ENCODE measurements around the gene ADNP2. TPM values are rescaled to one million over a fixed set of nuclear protein-coding genes. Genes with fewer than 3 reads are reported as not detected.

Gene ADNP2
- total and polyA plus RNA-seq, 2 of the 13 experiments (the other 11 are each of a cell fraction or from before 2014, with no cell fraction given) = 10.8 to 25.5 TPM

- BruUV-seq (replicated peaks) = no TSS peak
- H3K27me3 ChIP-seq (ENCODE audit: control insufficient read depth in 1 of 2, insufficient read depth in 2 of 2, low read length in 2 of 2) = peaks cover 0 to 26% of the 10 kb centered on the region in 2 experiments; a peak in 2 of 5 replicates
- in situ Hi-C loops (cut with HindIII; ENCODE audit: extremely low pct_ligation_motif_present, low pct_unique_long_range_greater_than_20kb) = no loop called here
These were observed 33.1 kb upstream of the ADNP2 start for GRCh38 chr18:80075940-80076339.

More at GRCh38 chr18:80075940-80076339, 33.1 kb upstream of the ADNP2 start:
- Histone ChIP-seq H3K27ac (ENCODE audit: extremely low read length, insufficient read depth, low read length) (no peak overlapping the region), H3K9me3 (ENCODE audit: low read length) (no peaks in the 10 kb centered on the region), H3K9ac (ENCODE audit: insufficient read depth, low read depth, low read length) (no peak overlapping the region), H3K79me2 (ENCODE audit: insufficient read depth, low read length) (no peaks in the 10 kb centered on the region), H3K4me1 (ENCODE audit: insufficient read depth, low read length) (no peaks in the 10 kb centered on the region), H3K4me2 (ENCODE audit: low read depth, low read length) (no peak overlapping the region), H3K36me3 (replicated peaks in 1 of 2; ENCODE audit: control insufficient read depth in 1 of 2, insufficient read depth in 2 of 2, low read length in 2 of 2) (no peaks in the 10 kb centered on the region), H4K20me1 (ENCODE audit: insufficient read depth, low read length) (no peaks in the 10 kb centered on the region), H2AFZ (ENCODE audit: low read length) (no peak overlapping the region), H3K4me3 (replicated peaks in 1 of 3; ENCODE audit: insufficient read depth in 1 of 3, low read depth in 2 of 3, low read length in 3 of 3) (no peak overlapping the region)
- WGBS (ENCODE audit: low lambda C conversion rate) = 43% methylated on average over 7 of the region's 7 CpGs
- intact Hi-C loops (cut with micrococcal nuclease; ENCODE audit: unreplicated experiment) = no loop called here
- TF ChIP-seq MYNN (CRISPR knock-in tag; IDR thresholded peaks at IDR 0.05; ENCODE audit: low read depth) = no peak
- no peak for TF ChIP-seq GZF1 (CRISPR knock-in tag; IDR thresholded peaks at IDR 0.05)
- TF ChIP-seq EEA1 (CRISPR knock-in tag; IDR thresholded peaks at IDR 0.05; ENCODE audit: borderline replicate concordance) = no peak
- TF ChIP-seq RAD21 (CRISPR knock-in tag; IDR thresholded peaks at IDR 0.05) = no peak
- no peak for TF ChIP-seq ZNF761 (CRISPR knock-in tag; conservative IDR thresholded peaks at IDR 0.05)
- TF ChIP-seq ZBTB43 (CRISPR knock-in tag; conservative IDR thresholded peaks at IDR 0.05) = no peak
- TF ChIP-seq ZNF792 (CRISPR knock-in tag; IDR thresholded peaks at IDR 0.05) = no peak
- no peak for TF ChIP-seq ZBTB14 (CRISPR knock-in tag; IDR thresholded peaks at IDR 0.05)
- no peak for TF ChIP-seq PBX3 (CRISPR knock-in tag; IDR thresholded peaks at IDR 0.05; ENCODE audit: borderline replicate concordance)
- TF ChIP-seq ZNF891 (CRISPR knock-in tag; IDR thresholded peaks at IDR 0.05) = no peak
- no peak for TF ChIP-seq SAFB2 (CRISPR knock-in tag; IDR thresholded peaks at IDR 0.05; ENCODE audit: borderline replicate concordance, low read depth)
- TF ChIP-seq ZNF879 (CRISPR knock-in tag; IDR thresholded peaks at IDR 0.05) = no peak
- no peak for TF ChIP-seq ZNF615 (CRISPR knock-in tag; IDR thresholded peaks at IDR 0.05; ENCODE audit: borderline replicate concordance)
- no peak for TF ChIP-seq CCDC6 (CRISPR knock-in tag; IDR thresholded peaks at IDR 0.05)
- no peak for TF ChIP-seq ZNF101 (CRISPR knock-in tag; IDR thresholded peaks at IDR 0.05; ENCODE audit: borderline replicate concordance, low read depth)
- no peak for TF ChIP-seq ZNF616 (CRISPR knock-in tag; IDR thresholded peaks at IDR 0.05; ENCODE audit: low read depth)
- no peak for TF ChIP-seq ZFY (CRISPR knock-in tag; IDR thresholded peaks at IDR 0.05)
- FAIRE-seq = no peak
- DNase-seq (ENCODE audit: low spot score) = no peak
- peak; percentile 59; the same call in 2 of the 3 replicates for ATAC-seq
- ChIA-PET POLR2A (no interaction called here), CTCF (ENCODE audit: low intra/inter-chr PET ratio, low total read pairs) (no interaction called here)
